HG03558 (cell line): ENCODE data around the gene PAX9.

Experiments used
- ATAC-seq: cut with Tn5 transposase; IDR thresholded peaks from one replicate; pipeline ENCODE4 v1.9.1; 2021; ENCODE audit warnings: moderate number of reproducible peaks; ENCODE audit not compliant: unreplicated experiment; ENCODE audit errors: extremely low read depth

PAX9 gene

DNA sequence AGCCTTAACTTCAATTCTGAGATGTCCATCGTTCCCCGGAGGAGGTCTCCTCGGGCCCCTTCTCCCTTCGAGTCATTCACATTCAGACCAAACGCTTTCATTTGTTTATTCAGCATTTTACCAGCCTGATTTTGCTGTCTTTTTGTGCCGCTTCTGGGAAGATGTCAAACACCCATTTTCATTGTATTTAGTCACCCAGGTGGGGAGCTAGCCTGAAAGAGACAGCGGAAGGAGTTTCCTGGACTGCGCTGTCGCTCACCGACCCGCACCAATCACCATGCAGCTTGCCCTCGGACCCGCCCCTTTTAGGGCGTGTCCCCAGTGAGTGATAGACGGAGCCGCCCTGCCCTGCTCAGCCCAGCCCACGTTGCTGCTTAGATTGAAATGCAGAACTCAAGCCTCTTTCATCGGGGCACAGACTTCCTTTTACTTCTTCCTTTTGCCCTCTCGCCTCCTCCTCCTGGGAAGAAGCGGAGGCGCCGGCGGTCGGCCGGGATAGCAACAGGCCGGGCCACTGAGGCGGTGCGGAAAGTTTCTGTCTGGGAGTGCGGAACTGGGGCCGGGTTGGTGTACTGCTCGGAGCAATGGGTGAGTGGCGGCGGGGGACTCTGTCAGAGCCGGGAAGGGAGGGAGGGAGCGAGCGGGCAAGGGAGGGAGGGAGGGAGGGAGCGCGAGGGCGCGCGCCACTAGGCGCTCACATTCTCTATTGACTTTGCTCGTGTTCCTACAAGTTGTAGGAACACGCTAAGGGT is at the start of gene PAX9:
Gene PAX9, plus strand, starts transcription at position 355 of the 752 bp plus-strand sequence. Its CDS starts 230 bp downstream, at position 585.
- ATAC-seq: peak; percentile 76

DNA sequence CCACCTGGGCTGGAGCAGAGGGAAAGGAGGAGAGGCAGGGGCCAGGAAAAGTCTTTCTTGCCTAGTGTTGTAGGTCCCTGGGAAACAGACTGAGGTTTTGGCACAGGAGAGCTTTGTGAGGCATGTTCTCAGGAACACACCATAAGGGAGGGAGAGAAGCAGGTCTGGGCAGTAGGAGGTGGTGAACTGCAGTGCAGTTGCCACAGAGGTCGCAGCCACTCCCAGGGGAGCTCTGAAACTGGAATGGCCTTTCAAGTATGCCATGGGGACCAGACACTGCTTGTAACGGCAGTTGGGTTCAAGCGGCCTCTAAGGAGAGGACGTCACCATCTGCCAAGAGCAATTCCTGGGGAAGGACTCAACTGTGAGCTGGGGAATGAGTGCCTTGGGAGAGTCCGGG is 43.8 kb upstream of the PAX9 start:
- ATAC-seq: no peak

- ATAC-seq: no peak
These were observed 43.0 kb upstream of the PAX9 start for GRCh38 chr14:36618641-36619040.

DNA sequence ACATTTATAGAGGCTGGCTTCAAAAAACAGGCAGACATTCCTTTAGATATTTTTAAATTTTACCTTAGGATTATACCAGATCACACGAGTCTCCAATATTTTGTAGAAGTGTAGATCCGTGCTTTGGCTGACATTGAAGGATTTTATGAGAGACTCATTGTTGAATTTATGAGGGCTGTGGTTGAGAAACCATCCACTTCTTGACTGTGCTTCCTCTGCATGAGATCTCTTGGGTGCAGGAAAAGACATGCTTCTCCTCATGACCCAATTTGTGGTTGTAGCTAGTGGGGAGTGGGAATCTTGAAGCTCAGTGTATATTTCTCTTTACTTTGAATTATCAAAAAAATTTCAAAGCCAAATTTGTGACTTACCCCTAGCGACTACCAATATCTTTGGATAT is 42.5 kb upstream of the PAX9 start:
- ATAC-seq: no peak

- no peak for ATAC-seq
These were observed 41.8 kb upstream of the PAX9 start for GRCh38 chr14:36619853-36620252.

GRCh38 chr14:36625014-36625413 is 36.6 kb upstream of the PAX9 start:
- ATAC-seq: no peak

DNA sequence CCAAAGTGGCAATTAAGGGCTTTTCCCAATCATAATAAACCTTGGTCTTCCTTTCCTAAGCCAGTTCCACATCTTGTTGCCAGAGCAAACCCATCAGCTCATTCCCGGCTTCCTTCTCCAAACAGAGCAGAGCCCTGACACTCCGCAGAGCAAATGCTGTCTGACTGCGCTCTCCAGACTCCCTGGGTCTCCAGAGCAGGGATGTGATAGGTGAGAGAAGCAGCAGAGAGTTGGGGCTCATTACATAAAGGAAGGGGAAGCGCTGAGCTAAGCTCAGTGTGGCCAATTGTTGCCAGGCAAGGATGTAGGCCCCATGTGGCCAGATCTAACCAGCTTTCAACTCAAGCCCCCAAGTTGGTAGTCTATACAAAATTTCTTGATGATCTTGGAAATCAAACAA is 36.2 kb upstream of the PAX9 start:
- ATAC-seq: no peak

- ATAC-seq: no peak
These were observed 35.5 kb upstream of the PAX9 start for GRCh38 chr14:36626151-36626550.

DNA sequence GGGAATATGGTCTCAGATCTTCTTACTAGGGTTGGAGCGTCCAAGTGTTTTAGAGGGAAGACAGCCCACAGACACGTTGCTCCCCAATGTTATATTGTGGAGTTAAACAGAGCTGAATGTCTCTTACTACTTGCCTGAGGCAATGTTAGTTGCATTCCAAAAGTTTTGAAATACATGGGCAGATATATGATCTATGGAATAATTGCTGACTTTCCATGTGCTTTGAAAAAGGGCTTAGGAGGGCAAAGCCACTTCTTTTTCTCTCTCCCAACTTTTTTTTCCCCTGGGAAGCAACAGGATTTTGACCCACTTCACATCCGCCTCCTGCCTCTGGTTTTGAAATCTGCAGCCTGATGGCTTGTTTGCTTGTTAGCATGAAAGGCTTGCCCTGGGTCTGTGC is 33.7 kb upstream of the PAX9 start:
- ATAC-seq: no peak

DNA sequence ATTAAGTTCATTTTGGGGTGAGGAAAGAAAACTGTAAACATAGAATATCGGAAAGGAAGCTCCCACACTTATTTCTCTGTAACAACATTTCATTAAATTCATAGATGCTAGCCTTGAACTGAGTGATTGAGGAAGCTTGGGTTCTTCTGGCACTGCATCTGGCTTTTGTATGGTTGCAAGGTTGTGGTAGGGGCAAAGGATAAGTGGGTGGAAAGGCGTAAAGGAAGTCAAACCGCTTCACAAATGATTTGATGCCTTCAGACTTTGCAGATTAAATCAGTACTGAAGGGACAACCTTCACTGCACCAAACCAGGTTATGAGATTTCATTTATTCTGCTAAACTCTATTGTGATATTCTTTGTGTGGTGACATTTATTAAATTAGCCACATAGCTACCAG is 28.1 kb upstream of the PAX9 start:
- no peak for ATAC-seq

DNA sequence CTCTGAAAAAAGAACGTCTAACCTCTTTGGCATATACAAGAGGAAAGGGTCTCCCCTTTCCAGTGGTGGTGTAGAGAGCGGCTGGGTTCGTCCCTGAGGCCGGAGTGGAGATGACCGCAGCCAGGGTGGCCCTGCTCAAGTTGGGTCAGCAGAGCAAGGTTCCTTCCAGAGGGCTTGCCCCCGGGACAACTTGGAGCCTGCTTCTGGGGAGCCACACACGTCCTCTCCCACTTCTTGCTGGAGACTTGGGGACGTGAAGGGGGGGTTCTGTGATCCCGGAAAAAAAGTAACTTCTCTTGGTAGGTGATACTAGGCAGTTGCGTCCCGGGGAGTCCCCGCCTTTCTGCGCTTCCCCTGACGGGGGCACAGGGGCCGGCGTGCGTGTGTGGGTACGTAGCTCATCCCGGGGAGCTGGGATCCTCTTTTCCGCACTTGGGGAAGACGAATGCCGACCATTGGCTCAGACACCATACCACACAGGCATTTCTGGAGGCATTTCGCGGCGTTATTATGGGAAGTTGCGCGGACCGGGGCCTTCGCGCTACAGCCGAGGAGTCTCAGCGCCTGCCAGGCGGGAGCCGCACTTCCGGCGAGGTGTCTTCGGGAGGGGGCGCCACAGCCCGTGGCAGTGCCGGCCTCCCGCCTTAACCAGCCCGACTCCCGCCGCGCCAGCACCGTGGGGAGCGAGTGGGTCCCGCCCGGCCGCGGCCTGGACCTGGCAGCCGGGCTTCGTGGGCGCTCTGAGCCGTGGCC is 14.8 kb upstream of the PAX9 start:
- no peak for ATAC-seq

GRCh38 chr14:36647417-36647823 is 14.2 kb upstream of the PAX9 start:
- ATAC-seq: no peak

- ATAC-seq: no peak
These were observed 13.6 kb upstream of the PAX9 start for GRCh38 chr14:36647824-36648753.

DNA sequence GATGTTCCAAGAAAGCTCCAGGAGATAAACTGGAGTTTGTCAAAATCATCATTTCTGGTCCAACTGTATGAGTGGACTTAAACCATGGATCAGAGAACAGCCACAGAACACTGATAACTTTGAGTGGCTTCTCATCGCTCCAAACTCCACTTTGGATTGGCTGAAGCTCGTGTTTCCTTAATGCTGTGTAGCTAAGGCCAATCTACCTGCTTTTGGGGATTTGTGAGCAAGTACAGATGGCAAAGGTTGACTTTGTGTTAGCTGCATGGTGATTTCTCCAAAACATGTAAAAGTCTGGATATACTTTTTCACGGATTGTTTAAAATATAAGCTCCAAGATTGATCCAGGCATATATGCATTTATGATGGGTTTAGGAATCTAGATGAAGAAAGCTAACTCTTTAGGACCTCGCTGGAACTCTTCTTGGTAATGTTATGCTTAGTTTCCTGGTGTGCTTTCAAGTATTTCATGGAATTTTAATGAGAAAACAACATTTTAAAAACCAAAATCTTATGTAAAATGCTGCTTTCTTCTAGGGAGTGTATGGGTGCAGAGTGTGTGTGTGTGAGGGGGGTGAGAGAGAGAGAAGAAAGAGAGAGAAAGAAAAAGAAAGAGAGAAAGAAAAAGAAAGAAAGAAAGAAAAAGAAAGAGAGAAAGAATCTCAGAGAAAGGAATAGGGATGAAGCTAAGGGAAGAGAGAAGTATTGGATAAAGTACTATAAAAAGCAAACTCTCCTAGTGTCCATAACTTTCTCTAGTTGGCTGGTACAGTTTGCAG is 11.6 kb upstream of the PAX9 start:
- no peak for ATAC-seq

GRCh38 chr14:36652542-36653201 is 9.0 kb upstream of the PAX9 start:
- ATAC-seq: no peak

GRCh38 chr14:36653413-36653812 is 8.2 kb upstream of the PAX9 start:
- ATAC-seq: no peak

DNA sequence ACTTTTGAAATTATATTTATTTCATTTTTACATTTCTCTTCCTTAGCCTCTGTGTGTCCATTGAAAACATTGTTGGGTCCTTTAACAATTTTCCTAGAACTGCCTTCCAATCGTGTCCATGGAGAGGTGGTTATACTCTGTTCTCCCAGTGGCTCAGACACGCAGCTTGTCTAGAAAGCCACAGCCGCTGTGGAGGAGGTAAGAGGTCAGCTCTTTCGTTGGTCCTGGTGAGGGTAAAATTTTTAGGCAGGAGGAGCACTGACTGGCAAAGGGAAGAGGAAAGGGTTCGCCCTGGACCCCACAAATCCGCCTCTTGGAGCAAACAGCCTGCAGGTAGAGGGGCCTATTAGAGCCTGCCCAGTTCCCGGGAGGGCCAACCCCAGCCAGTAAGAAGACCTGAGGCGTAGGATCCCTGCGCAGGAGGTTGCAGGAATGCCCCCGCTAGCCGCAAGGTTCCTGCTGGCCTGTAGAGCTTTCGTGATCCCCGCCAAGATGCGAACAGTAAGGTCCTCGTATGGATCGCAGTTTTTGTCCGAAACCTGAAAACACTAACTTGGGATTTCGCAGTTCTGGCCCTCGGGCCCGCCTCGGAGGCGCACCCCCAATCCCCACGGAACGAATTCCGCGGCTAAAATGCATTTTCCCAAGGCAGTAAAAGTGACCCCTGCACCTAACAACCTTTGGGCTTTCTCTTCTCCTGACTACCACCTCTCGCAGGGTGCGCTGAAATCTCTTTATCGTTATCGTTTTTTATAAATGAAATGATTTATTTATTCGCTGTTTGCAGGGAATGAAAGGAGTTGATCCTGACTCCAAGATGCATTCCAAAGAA is 7.5 kb upstream of the PAX9 start:
- no peak for ATAC-seq

DNA sequence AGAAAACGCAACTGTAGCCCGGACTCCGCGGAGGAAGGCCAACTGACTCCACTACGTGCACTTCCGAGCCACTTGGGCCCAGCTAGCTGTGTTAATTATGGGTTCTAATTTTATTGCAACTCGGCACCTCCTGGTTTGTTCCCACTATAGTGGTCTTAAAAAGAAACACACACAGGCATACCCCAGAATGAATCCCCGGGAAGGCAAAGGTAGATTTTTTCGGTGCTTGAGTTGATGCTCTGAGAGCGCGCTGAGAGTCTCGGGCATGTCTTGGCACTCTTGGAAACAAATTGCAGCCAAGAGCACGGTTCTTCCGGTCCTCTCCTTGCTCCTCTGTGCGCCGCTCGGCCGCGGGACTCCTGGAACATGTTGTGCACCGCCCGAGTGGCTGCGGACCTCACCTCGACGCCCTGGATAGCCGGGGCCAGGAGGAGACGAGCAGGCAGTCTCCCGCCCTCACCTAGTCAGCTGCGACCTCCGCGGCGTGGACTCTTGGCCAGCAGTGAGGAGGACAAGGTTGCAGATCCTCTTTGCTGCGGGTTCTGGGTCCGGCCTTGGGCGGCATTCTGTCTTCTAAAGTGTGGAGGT is 6.8 kb upstream of the PAX9 start:
- no peak for ATAC-seq
